GM21529 (cell line): ENCODE measurements around the gene POLE3.
"Not testable (repeated sequence)": the region's sequence is repeated elsewhere in the genome, so short reads cannot be mapped to it uniquely, and the experiment has no call there.

ENCODE experiments used
- ATAC-seq: cut with Tn5 transposase; IDR thresholded peaks from one replicate; pipeline ENCODE4 v1.9.1; 2021; ENCODE audit not compliant: unreplicated experiment

The POLE3 gene

GRCh38 chr9:113379094-113379828, 31.2 kb downstream of the POLE3 start:
- not testable (repeated sequence) for ATAC-seq

DNA sequence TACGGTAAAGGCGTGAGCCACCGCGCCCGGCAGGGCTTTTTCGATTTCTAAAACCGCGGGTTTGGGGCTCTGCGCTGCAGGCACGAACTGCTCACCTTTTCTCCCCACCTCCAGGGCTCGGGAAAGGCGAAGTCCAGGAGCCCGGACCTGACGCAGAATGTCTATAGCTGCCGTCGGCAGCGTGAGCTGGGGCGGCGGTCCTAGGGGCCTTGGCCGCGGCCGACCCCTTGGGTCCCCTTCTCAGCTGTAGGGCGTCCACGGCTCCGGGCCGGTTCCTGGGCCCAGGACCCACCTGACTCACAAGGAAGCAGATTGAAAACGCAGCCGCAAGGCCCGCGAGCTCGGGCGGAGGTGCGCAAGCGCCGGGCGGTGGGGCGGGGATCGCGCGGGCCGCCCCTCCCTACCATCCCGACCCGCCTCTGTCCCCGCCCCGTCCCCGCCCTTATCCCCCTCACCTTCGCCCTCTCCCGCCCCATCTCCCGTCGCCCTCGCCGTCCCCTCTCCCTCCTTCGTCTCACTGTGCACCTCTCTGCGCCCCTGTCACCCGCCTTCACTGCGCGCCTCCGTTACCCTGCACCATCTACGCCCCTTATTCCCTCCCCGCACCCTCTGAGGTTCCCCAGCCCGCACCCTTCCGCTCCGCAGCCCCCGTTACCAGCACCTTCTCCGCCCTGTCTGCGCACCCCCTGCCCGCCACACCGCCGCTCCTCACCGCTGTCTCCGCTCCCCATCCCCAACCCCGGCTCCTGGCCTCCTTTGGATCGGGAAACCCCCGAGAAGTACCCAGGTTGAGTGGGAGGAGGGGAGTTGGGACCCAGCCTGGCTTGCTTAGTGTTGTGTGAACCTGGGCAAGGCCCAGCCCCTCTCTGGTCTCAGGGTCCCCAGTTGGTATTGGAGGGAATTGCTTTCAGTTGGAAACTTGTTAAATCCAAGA, 33.6 kb downstream of the POLE3 start, which contains the start of gene HDHD3:
Gene HDHD3, minus strand, starts transcription at position 353 of the 934 bp plus-strand sequence. CDS start 2,632 bp downstream, outside the sequence.
- peak; percentile 75 for ATAC-seq

- no peak for ATAC-seq
These were observed 35.1 kb downstream of the POLE3 start for GRCh38 chr9:113375057-113376023.

- ATAC-seq: no peak
These were observed 36.6 kb downstream of the POLE3 start for GRCh38 chr9:113373676-113374392.

DNA sequence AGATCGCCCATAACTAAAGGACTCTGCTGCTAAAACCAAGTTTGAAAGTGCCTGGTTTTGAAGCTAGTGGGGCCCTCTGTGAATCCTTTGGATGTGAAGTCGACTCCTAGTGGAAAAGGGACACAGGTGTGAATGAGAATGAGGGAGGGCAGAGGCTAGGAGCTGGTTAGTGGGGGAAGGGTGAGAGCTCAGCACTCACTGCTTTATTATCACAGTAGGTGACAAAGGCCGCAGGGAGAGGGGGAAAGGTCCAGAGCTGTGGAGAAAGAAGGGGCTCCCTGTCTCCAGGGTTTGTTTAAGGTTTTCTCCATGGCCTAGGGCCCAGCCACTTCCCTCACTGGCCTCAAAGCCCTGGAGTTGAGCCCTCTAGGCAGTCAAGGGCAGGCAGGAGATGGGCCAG, 37.2 kb downstream of the POLE3 start:
- ATAC-seq: no peak

GRCh38 chr9:113372059-113372458, 38.4 kb downstream of the POLE3 start:
- no peak for ATAC-seq

DNA sequence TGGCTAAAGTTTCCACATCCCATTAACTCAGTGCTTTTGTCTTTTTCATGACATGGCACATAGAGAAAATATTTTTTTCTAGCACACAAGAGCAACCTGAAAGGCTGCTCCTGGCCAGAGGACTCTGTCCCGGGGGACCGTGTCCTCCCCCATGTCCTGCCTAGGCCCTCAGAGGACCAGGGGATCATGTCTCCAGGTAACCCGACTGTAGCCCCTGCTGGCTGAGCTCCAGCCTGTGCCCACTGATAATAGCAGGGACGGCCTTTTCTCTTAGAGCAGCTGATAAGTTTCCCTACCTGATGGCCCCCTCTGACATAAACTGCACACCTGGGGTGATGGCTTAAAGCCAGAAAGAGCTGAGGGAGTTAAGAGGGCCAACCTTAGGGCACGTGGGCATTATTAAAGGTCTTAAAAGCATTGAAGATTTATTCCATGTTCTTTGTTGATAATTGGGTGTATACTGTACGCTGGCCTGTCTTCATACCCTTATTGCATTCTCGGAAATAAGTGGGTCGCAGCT, 39.6 kb downstream of the POLE3 start:
- ATAC-seq: no peak

- ATAC-seq: no peak
These were observed 40.7 kb downstream of the POLE3 start for GRCh38 chr9:113369855-113370140.

DNA sequence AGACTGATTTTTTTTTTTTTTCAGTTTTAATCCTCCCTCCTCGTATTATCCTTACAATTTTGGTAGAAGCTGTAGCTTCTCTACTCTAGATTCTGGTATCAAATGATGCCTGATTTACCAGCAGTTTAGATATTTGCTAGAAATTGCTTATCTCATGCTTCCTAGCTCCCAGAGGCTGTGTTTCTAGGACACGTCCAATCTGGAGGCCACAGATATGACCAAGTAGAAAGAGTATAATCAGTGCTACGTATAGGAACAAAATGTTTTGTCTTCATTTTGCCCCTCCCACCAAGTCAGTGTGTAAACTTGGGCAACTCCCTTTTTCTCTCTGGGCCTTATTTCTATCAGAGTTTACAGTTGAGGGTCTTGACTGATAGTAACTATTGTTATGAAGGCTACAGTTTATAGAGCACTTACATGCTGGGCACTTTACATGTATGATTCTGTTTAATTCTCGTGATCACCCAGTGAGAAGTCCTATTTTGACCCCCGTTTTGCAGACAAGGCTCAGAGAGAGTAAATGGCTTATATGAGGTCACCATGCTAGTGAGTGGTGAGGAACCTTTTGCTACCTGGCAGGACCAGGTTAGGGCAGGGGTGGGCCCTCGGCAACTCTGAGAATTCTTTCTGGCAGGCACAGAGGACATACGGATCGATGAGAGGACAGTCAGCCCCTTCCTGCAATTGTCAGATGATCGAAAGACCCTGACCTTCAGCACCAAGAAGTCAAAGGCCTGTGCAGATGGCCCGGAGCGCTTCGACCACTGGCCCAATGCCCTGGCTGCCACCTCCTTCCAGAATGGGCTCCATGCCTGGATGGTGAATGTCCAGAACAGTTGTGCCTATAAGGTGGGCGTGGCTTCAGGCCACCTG, 41.3 kb downstream of the POLE3 start:
- no peak for ATAC-seq

- ATAC-seq: no peak
These were observed 42.0 kb downstream of the POLE3 start for GRCh38 chr9:113368348-113368981.

GRCh38 chr9:113365652-113366051, 44.8 kb downstream of the POLE3 start:
- not testable (repeated sequence) for ATAC-seq

- ATAC-seq: no peak
These were observed 45.5 kb downstream of the POLE3 start for GRCh38 chr9:113364951-113365350.

GRCh38 chr9:113363336-113363735, 47.1 kb downstream of the POLE3 start:
- ATAC-seq: no peak

- no peak for ATAC-seq
These were observed 49.0 kb downstream of the POLE3 start for GRCh38 chr9:113361304-113362018.

GRCh38 chr9:113360242-113360842, 50.1 kb downstream of the POLE3 start:
- ATAC-seq: no peak

DNA sequence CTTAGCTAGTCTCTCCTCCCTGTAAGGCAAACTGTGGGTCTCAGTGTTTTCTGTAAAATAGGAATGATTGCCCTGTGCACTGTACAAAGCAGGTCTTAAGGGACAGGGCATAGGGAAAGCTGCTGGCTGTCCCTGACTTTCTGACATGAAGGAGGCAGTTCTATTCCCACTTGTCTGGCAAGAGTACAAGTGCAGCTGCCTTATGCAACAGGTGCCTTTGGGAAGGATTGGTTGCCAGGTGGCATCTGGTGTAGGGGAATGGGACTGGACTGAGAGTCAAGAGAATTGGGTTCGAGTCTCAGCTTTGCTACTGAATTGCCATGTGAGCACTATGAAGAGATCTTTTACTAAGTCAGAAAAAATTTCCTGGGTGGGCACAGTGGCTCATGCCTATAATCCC, 51.1 kb downstream of the POLE3 start:
- no peak for ATAC-seq
